MM.1S (cell line): ENCODE results near the gene CCDC187.

Source experiments
- DNase-seq: peaks from one replicate; pipeline ENCODE4 v3.0.0-alpha.2; 2015
- H2AFZ ChIP-seq: fragments of 300-600 bp; sonication (generic); 2 replicates; pipeline ENCODE4 v1.6.0; 2016; ENCODE audit warnings: antibody characterized with exemption, low read length
- H3F3A ChIP-seq: fragments of 300-600 bp; sonication (generic); 2 replicates; pipeline ENCODE4 v1.6.1; 2016; ENCODE audit warnings: mild to moderate bottlenecking, antibody characterized with exemption, low read length, moderate library complexity, mixed read lengths; ENCODE audit not compliant: insufficient read depth
- H3K27ac ChIP-seq: fragments of 300-600 bp; sonication (generic); 2 replicates; pipeline ENCODE4 v1.5.1; 2016; ENCODE audit warnings: mild to moderate bottlenecking, low read length
- H3K27me3 ChIP-seq: fragments of 300-600 bp; sonication (generic); replicated peaks from 2 replicates; pipeline ENCODE4 v1.6.0; 2016; ENCODE audit warnings: low read length; ENCODE audit not compliant: insufficient read depth
- H3K36me3 ChIP-seq: fragments of 300-600 bp; sonication (generic); replicated peaks from 2 replicates; pipeline ENCODE4 v1.6.1; 2016; ENCODE audit warnings: mild to moderate bottlenecking, low read length, mixed read lengths; ENCODE audit not compliant: insufficient read depth
- H3K4me1 ChIP-seq: fragments of 300-600 bp; sonication (generic); 2 replicates; pipeline ENCODE4 v1.6.1; 2016; ENCODE audit warnings: low read length, mixed read lengths
- H3K4me2 ChIP-seq: fragments of 300-600 bp; sonication (generic); 2 replicates; pipeline ENCODE4 v1.6.0; 2016; ENCODE audit warnings: low read depth, low read length
- H3K4me3 ChIP-seq: fragments of 300-600 bp; sonication (generic); 2 replicates; pipeline ENCODE4 v1.5.1; 2016; ENCODE audit warnings: low read length, mixed read lengths
- H3K79me2 ChIP-seq: fragments of 300-600 bp; sonication (generic); 2 replicates; pipeline ENCODE4 v1.6.1; 2016; ENCODE audit warnings: mixed run types, low read length, mixed read lengths
- H3K9ac ChIP-seq: fragments of 300-600 bp; sonication (generic); 2 replicates; pipeline ENCODE4 v1.6.1; 2016; ENCODE audit warnings: low read length, mixed read lengths
- H3K9me2 ChIP-seq: fragments of 300-600 bp; sonication (generic); replicated peaks from 2 replicates; pipeline ENCODE4 v1.6.1; 2016; ENCODE audit warnings: mild to moderate bottlenecking, low read length, mixed read lengths; ENCODE audit not compliant: insufficient read depth
- H3K9me3 ChIP-seq: fragments of 300-600 bp; sonication (generic); replicated peaks from 2 replicates; pipeline ENCODE4 v1.6.1; 2016; ENCODE audit warnings: mild to moderate bottlenecking, low read length, mixed read lengths; ENCODE audit not compliant: insufficient read depth
- H4K20me1 ChIP-seq: fragments of 300-600 bp; sonication (generic); 2 replicates; pipeline ENCODE4 v1.6.1; 2016; ENCODE audit warnings: mild to moderate bottlenecking, low read length, moderate library complexity, mixed read lengths; ENCODE audit not compliant: insufficient read depth
- CTCF ChIP-seq: fragments of 300-600 bp; sonication (generic); IDR thresholded peaks from 2 replicates; pipeline ENCODE4 v1.5.1; 2016; ENCODE audit warnings: antibody characterized with exemption, low read length, mixed read lengths
- EZH2 ChIP-seq: fragments of 300-600 bp; sonication (generic); optimal IDR thresholded peaks from 2 replicates; pipeline ENCODE3; 2017; ENCODE audit warnings: low read depth, mild to moderate bottlenecking, antibody characterized with exemption, low read length, mixed read lengths
- EZH2phosphoT487 ChIP-seq: fragments of 300-600 bp; sonication (generic); IDR thresholded peaks from 2 replicates; pipeline ENCODE4 v1.6.1; 2018; ENCODE audit warnings: antibody characterized with exemption, low read length

Gene CCDC187

GRCh38 chr9:136202454-136203407, 101.2 kb downstream of the CCDC187 start:
- peaks cover 60% of the 10 kb centered on the region for H3K27me3 ChIP-seq
- no peaks in the 10 kb centered on the region for H3K36me3 ChIP-seq
- no peak for DNase-seq
- no peak overlapping the region for H3K4me2 ChIP-seq
- no peaks in the 10 kb centered on the region for H3K9me2 ChIP-seq
- no peaks in the 10 kb centered on the region for H3F3A ChIP-seq
- H3K9me3 ChIP-seq = no peaks in the 10 kb centered on the region
- no peak overlapping the region for H3K27ac ChIP-seq
- no peaks in the 10 kb centered on the region; the same call in 1 of the 2 replicates for H4K20me1 ChIP-seq
- no peak overlapping the region for H3K9ac ChIP-seq
- no peaks in the 10 kb centered on the region for H3K4me1 ChIP-seq
- H2AFZ ChIP-seq = no peak overlapping the region
- TF ChIP-seq EZH2 = no peak
- no peak for TF ChIP-seq EZH2phosphoT487
- TF ChIP-seq CTCF = no peak
- H3K4me3 ChIP-seq = no peak overlapping the region
- no peaks in the 10 kb centered on the region for H3K79me2 ChIP-seq

GRCh38 chr9:136201609-136202453, 102.1 kb downstream of the CCDC187 start:
- no peaks in the 10 kb centered on the region for H3K36me3 ChIP-seq
- TF ChIP-seq EZH2phosphoT487 (no peak), EZH2 (no peak), CTCF (no peak)
- H3K4me2 ChIP-seq = no peak overlapping the region

GRCh38 chr9:136201174-136201573, 102.7 kb downstream of the CCDC187 start:
- no peak overlapping the region for H3K4me3 ChIP-seq
- H3K9me3 ChIP-seq = no peaks in the 10 kb centered on the region
- H3K79me2 ChIP-seq = no peaks in the 10 kb centered on the region
- H4K20me1 ChIP-seq = no peaks in the 10 kb centered on the region; the same call in 1 of the 2 replicates
- H3K4me1 ChIP-seq = no peaks in the 10 kb centered on the region
- DNase-seq = no peak
- H3K27me3 ChIP-seq = peaks cover 75% of the 10 kb centered on the region
- no peaks in the 10 kb centered on the region for H3K36me3 ChIP-seq
- H3K4me2 ChIP-seq = no peak overlapping the region
- no peak for TF ChIP-seq EZH2phosphoT487
- no peak for TF ChIP-seq CTCF
- no peak for TF ChIP-seq EZH2
- H3F3A ChIP-seq = no peaks in the 10 kb centered on the region
- no peak overlapping the region for H2AFZ ChIP-seq
- H3K9ac ChIP-seq = no peak overlapping the region
- no peak overlapping the region for H3K27ac ChIP-seq
- no peaks in the 10 kb centered on the region for H3K9me2 ChIP-seq

More at GRCh38 chr9:136201609-136202453, 102.1 kb downstream of the CCDC187 start:
- H3K9me2 ChIP-seq = no peaks in the 10 kb centered on the region
- no peaks in the 10 kb centered on the region; the same call in 1 of the 2 replicates for H4K20me1 ChIP-seq
- H3K27ac ChIP-seq = no peak overlapping the region
- no peak overlapping the region for H3K9ac ChIP-seq
- no peaks in the 10 kb centered on the region for H3F3A ChIP-seq
- H3K4me1 ChIP-seq = no peaks in the 10 kb centered on the region
- H3K4me3 ChIP-seq = no peak overlapping the region
- DNase-seq = no peak
- H3K27me3 ChIP-seq = peaks cover 69% of the 10 kb centered on the region
- H3K79me2 ChIP-seq = no peaks in the 10 kb centered on the region
- H2AFZ ChIP-seq = no peak overlapping the region
- no peaks in the 10 kb centered on the region for H3K9me3 ChIP-seq
